Panc1 (cell line): ENCODE results near the gene NAA11. TPM values are rescaled to one million over a fixed set of nuclear protein-coding genes. Genes with fewer than 3 reads are reported as not detected.

Source experiments
- ATAC-seq: fragments of 200-7000 bp; cut with Tn5 transposase; 2 replicates; pipeline ENCODE4 v1.9.1; 2020; ENCODE audit warnings: mild to moderate bottlenecking, moderate library complexity
- BruUV-seq: library from RNA; stranded (reverse); fragments of 400-500 nt; replicated peaks from 2 replicates; lab custom pipeline; 2021; lab: Mats Ljungman, UMichigan
- CTCF ChIA-PET: fragments of 300-600 bp; sonication (Branson Sonifier 250); formaldehyde crosslinking; loops from one replicate; lab custom pipeline; 2022; ENCODE audit warnings: antibody characterized with exemption; lab: Charles Lee
- POLR2A ChIA-PET: fragments of 300-600 bp; sonication (Branson Sonifier 250); formaldehyde crosslinking; loops from one replicate; lab custom pipeline; 2022; ENCODE audit warnings: antibody characterized with exemption; lab: Charles Lee
- DNase-seq: peaks from one replicate; pipeline ENCODE4 v3.0.0-alpha.2; 2010; ENCODE audit warnings: low read depth, low spot score
- H3K27ac ChIP-seq: 2 replicates; pipeline ENCODE4 v1.5.1; 2011; ENCODE audit warnings: mild to moderate bottlenecking, low read length, inconsistent platforms
- H3K27me3 ChIP-seq: fragments of 200-500 bp; sonication (Bioruptor generic); 2 replicates; pipeline ENCODE4 v1.6.0; 2014; ENCODE audit warnings: low read length, inconsistent platforms; ENCODE audit not compliant: control insufficient read depth, insufficient read depth
- H3K36me3 ChIP-seq: fragments of 200-500 bp; sonication (Bioruptor generic); 2 replicates; pipeline ENCODE4 v1.5.1; 2014; ENCODE audit warnings: inconsistent platforms, mild to moderate bottlenecking, low read length, moderate library complexity; ENCODE audit not compliant: control insufficient read depth, insufficient read depth
- H3K4me1 ChIP-seq: 2 replicates; pipeline ENCODE4 v1.5.1; 2011; ENCODE audit warnings: inconsistent platforms, mild to moderate bottlenecking, low read length, moderate library complexity; ENCODE audit not compliant: control insufficient read depth, insufficient read depth
- H3K4me3 ChIP-seq, 2 experiments: 2 replicates each; pipeline ENCODE4 v1.5.1; 2011 to 2012; ENCODE audit warnings: low read depth in 2 of 2, low read length in 2 of 2, mild to moderate bottlenecking in 2 of 2, inconsistent platforms in 1 of 2, moderate library complexity in 1 of 2
- H3K9me3 ChIP-seq: fragments of 200-500 bp; sonication (Bioruptor generic); 2 replicates; pipeline ENCODE4 v1.5.1; 2014; ENCODE audit warnings: low read depth, mild to moderate bottlenecking, inconsistent platforms, low read length, moderate library complexity; ENCODE audit not compliant: control insufficient read depth, insufficient read depth
- CTCF ChIP-seq: fragments of 450-650 bp; IDR thresholded peaks from 2 replicates; pipeline ENCODE4 v1.5.1; 2017; ENCODE audit warnings: mild to moderate bottlenecking
- POLR2AphosphoS5 ChIP-seq: IDR thresholded peaks from 2 replicates; pipeline ENCODE4 v1.6.1; 2012; ENCODE audit warnings: mild to moderate bottlenecking, low read depth, low read length, moderate library complexity
- REST ChIP-seq, 2 experiments: IDR thresholded peaks; 2 replicates each; pipeline ENCODE4 v1.6.1; 2011 to 2012; ENCODE audit warnings: low read depth in 2 of 2, control low read depth in 1 of 2, low read length in 1 of 2, mild to moderate bottlenecking in 1 of 2, moderate library complexity in 1 of 2; ENCODE audit not compliant: insufficient read depth in 1 of 2
- SIN3A ChIP-seq: IDR thresholded peaks from 2 replicates; pipeline ENCODE4 v1.6.1; 2012; ENCODE audit warnings: low read depth, mild to moderate bottlenecking, low read length, moderate library complexity, borderline replicate concordance; ENCODE audit not compliant: insufficient read depth
- TCF7L2 ChIP-seq: IDR thresholded peaks from 2 replicates; pipeline ENCODE4 v1.6.1; 2011; ENCODE audit warnings: mild to moderate bottlenecking, low read depth, low read length, inconsistent platforms
- in situ Hi-C: cut with HindIII; loops from 2 replicates; pipeline ENCODE4 v1.10.0; 2016; ENCODE audit warnings: low sequenced_read_pairs, low pct_unique_long_range_greater_than_20kb
- intact Hi-C: fragments of 100-400 bp; cut with micrococcal nuclease; formaldehyde crosslinking; loops from one replicate; pipeline ENCODE4 v1.10.0; 2022; ENCODE audit not compliant: unreplicated experiment
- total RNA-seq: library from RNA; stranded (reverse); gene quantifications from one replicate; pipeline ENCODE4 v1.2.1, GENCODE V29; 2021; ENCODE audit not compliant: unreplicated experiment

NAA11 gene
- total RNA-seq, 1 experiment from 2014 or later: not detected

- POLR2A ChIA-PET: no interaction called here
- CTCF ChIA-PET: no interaction called here
- in situ Hi-C loops (no loop called here), intact Hi-C loops (no loop called here)
- no peaks in the 10 kb centered on the region for H3K9me3 ChIP-seq
- no peaks in the 10 kb centered on the region for H3K27me3 ChIP-seq
- TF ChIP-seq TCF7L2 (no peak), POLR2AphosphoS5 (no peak), REST (IDR thresholded peaks at IDR 0.05; ENCODE audit: insufficient read depth in 1 of 2, low read depth in 2 of 2, low read length in 1 of 2) (no peak), CTCF (no peak), SIN3A (no peak)
- ATAC-seq (no peak), DNase-seq (no peak)
- no peak overlapping the region for H3K27ac ChIP-seq
- no peaks in the 10 kb centered on the region for H3K36me3 ChIP-seq
- H3K4me3 ChIP-seq: no peak overlapping the region
- BruUV-seq: no TSS peak
- H3K4me1 ChIP-seq: no peaks in the 10 kb centered on the region
Observed at GRCh38 chr4:79367096-79367495, 41.2 kb upstream of the NAA11 start.

GRCh38 chr4:79366422-79366821, 40.6 kb upstream of the NAA11 start:
- H3K27me3 ChIP-seq: no peaks in the 10 kb centered on the region
- CTCF ChIA-PET: interaction anchor here (0.6 kb wide), 1 partner anchor 201 kb away, joined by 6 read pairs; no protein-coding TSS in a partner anchor
- no peak for DNase-seq
- H3K36me3 ChIP-seq: no peaks in the 10 kb centered on the region
- no peaks in the 10 kb centered on the region for H3K9me3 ChIP-seq
- no peaks in the 10 kb centered on the region for H3K4me1 ChIP-seq
- no peak for ATAC-seq
- intact Hi-C loops (no loop called here), in situ Hi-C loops (no loop called here)
- no peak overlapping the region for H3K27ac ChIP-seq
- no TSS peak for BruUV-seq
- H3K4me3 ChIP-seq: no peak overlapping the region
- no peak for TF ChIP-seq CTCF
- no peak for TF ChIP-seq TCF7L2
- TF ChIP-seq POLR2AphosphoS5: no peak
- TF ChIP-seq REST (IDR thresholded peaks at IDR 0.05; ENCODE audit: insufficient read depth in 1 of 2, low read depth in 2 of 2, low read length in 1 of 2): no peak
- TF ChIP-seq SIN3A: no peak
- POLR2A ChIA-PET: no interaction called here
